ENCODE data around the gene CYP27B1.

The CYP27B1 gene

DNA sequence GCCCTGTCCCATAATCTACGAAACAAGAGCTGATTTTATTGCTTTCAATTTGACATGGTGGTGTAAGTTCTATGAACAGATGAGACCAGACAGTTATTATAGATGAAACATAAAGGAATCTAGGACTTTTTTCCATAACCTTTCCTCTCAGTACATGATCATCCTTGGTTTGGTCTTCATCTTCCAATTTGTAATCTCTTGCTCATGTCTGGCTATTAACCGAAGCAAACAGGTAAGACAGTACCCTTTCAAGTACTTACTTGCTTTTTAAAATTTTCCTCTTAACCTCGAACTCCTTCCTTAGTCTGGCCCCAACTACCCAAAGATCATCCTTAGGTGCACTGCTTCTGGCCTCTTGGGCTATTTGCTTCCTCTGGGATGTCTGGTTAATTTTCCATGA is 20.9 kb downstream of the CYP27B1 start:
- TF ChIP-seq, protein P1, sequence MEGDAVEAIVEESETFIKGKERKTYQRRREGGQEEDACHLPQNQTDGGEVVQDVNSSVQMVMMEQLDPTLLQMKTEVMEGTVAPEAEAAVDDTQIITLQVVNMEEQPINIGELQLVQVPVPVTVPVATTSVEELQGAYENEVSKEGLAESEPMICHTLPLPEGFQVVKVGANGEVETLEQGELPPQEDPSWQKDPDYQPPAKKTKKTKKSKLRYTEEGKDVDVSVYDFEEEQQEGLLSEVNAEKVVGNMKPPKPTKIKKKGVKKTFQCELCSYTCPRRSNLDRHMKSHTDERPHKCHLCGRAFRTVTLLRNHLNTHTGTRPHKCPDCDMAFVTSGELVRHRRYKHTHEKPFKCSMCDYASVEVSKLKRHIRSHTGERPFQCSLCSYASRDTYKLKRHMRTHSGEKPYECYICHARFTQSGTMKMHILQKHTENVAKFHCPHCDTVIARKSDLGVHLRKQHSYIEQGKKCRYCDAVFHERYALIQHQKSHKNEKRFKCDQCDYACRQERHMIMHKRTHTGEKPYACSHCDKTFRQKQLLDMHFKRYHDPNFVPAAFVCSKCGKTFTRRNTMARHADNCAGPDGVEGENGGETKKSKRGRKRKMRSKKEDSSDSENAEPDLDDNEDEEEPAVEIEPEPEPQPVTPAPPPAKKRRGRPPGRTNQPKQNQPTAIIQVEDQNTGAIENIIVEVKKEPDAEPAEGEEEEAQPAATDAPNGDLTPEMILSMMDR (IDR thresholded peaks at IDR 0.05): no peak
- Mint-ChIP-seq H3K36me3 (ENCODE audit: low read depth) (peaks cover 52% of the 10 kb centered on the region), H3K4me3 (peak overlapping the region; percentile 95), H3K9me3 (no peaks in the 10 kb centered on the region), H3K4me1 (peaks cover 33% of the 10 kb centered on the region), H3K27me3 (ENCODE audit: low read depth, poor library complexity) (peaks cover 37% of the 10 kb centered on the region), H3K27ac (no peak overlapping the region)
- DNase-seq: no peak

DNA sequence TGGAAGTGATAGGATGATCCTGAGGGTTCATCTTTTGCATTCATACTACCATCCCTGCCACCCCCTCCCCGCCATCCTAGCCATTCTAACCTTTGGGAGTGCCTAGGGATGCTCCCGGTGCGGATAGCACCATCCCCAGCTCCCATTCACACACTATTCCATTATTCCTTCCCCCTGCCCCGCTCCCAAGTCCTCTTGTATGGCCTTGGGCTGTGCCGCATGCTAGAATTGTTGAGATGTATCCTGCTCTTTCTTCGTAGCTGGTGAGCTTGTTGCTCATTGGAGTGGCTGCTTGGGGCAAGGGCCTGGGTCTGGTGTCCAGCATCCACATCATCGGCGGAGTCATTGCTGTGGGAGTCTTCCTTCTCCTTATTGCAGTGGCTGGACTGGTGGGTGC is 21.4 kb downstream of the CYP27B1 start:
- DNase-seq: no peak
- H3K4me3 Mint-ChIP-seq: peak overlapping the region; percentile 95
- peaks cover 43% of the 10 kb centered on the region for H3K27me3 Mint-ChIP-seq (ENCODE audit: low read depth, poor library complexity)
- H3K27ac Mint-ChIP-seq: peak overlapping the region; percentile 98
- no peaks in the 10 kb centered on the region for H3K9me3 Mint-ChIP-seq
- peaks cover 47% of the 10 kb centered on the region for H3K36me3 Mint-ChIP-seq (ENCODE audit: low read depth)
- peaks cover 27% of the 10 kb centered on the region for H3K4me1 Mint-ChIP-seq
- TF ChIP-seq, protein P1 (IDR thresholded peaks at IDR 0.05): no peak

DNA sequence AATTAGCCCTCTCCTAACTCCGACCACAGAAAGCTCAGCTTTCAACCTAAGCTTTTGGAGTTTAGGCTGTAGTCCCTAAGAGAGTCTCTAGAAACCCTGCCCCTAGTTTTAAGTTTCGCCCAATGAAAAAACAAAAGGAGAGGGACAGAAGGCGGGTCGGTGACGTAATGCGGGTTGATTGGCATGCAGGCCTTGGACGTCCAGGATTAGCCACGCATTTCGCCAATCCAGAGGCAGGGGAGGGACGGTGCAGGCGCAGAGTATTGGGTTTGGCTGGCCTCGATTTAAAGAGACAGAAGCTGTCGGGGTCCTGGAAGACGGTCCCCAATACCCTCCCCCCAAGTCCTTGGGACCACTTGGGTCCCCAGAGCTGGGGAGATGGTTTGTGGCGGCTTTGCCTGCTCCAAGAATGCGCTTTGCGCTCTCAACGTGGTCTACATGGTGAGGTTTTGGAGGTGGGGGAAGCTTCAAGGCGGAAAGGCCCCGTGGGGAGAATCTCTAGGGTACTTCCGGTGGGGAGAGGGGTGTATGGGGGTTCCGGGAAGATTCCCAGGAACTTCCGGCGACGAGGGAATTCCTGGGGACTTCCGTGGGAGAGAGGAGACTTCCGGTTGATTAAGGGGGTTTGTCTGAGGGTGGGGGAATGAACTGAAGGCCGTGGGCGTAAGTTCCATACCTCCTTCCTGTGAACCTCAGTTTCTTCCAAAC is 21.9 kb downstream of the CYP27B1 start, which contains the start of gene TSPAN31:
Gene TSPAN31, plus strand, starts transcription at position 263 of the 708 bp plus-strand sequence. Its CDS starts 116 bp downstream, at position 379.
- TF ChIP-seq, protein P1 (IDR thresholded peaks at IDR 0.05): no peak
- H3K27me3 Mint-ChIP-seq (ENCODE audit: low read depth, poor library complexity): peaks cover 48% of the 10 kb centered on the region
- H3K4me3 Mint-ChIP-seq: peak within 1 kb of the TSS; percentile 95
- H3K4me1 Mint-ChIP-seq: peaks cover 23% of the 10 kb centered on the region
- H3K36me3 Mint-ChIP-seq (ENCODE audit: low read depth): peaks cover 42% of the 10 kb centered on the region
- peak within 1 kb of the TSS; percentile 98 for H3K27ac Mint-ChIP-seq
- DNase-seq: peak; percentile 94
- no peaks in the 10 kb centered on the region for H3K9me3 Mint-ChIP-seq

DNA sequence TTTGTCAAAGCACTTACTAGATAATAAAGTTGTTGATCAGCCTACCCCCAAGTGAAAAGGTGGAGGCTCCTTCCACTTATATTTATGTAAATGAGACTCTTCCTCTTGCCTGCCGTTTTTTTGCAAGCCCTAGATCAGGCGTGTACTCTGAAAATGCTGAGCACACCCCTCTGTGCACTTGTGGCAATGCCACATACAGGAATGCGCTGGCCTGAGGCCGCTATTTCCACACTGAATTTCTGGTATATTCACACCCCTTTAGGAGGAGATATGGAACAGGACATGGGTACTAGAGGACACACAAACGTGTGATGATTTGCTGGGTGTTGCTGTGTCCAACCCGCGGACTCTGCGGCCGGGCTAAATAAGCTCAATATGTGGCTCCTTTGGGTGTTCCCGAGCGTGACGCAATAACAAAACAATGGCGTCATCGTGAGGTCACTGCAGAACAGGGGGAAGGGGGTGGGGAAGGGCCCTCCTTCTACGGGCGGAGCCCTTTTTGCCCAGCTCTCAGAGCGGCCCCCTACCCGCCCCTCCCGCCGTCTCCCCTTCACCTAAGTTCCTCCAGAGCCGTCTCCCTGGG is 22.6 kb downstream of the CYP27B1 start:
- DNase-seq: peak; percentile 72
- peak overlapping the region; percentile 98 for H3K27ac Mint-ChIP-seq
- peaks cover 38% of the 10 kb centered on the region for H3K36me3 Mint-ChIP-seq (ENCODE audit: low read depth)

DNA sequence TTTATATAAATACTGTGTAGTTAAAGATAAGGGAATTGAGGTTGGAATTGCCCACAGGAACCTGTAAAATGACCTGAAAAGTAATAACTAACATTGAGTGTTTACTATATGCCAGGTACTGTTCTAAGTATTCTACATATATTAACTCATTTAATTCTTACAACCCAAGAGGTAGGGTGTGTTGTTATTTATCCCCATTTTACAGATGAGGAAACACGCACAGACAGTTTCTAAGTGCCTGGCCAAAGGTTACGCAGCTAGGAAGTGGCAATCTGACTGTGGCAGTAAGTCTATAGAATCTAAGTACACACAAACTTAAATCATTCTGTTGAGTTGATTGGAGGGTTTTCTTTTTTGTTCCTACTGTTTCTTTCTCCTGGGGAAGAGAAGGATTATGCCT is 23.1 kb downstream of the CYP27B1 start:
- H3K36me3 Mint-ChIP-seq (ENCODE audit: low read depth): peaks cover 33% of the 10 kb centered on the region
- H3K4me3 Mint-ChIP-seq: peak overlapping the region; percentile 95
- H3K4me1 Mint-ChIP-seq: peaks cover 31% of the 10 kb centered on the region
- H3K9me3 Mint-ChIP-seq: no peaks in the 10 kb centered on the region
- no peak overlapping the region for H3K27ac Mint-ChIP-seq
- peaks cover 60% of the 10 kb centered on the region for H3K27me3 Mint-ChIP-seq (ENCODE audit: low read depth, poor library complexity)
- no peak for DNase-seq
- TF ChIP-seq, protein P1 (IDR thresholded peaks at IDR 0.05): no peak

More for the DNA sequence above, 22.6 kb downstream of the CYP27B1 start:
- Mint-ChIP-seq H3K4me1 (peaks cover 26% of the 10 kb centered on the region), H3K27me3 (ENCODE audit: low read depth, poor library complexity) (peaks cover 55% of the 10 kb centered on the region), H3K9me3 (no peaks in the 10 kb centered on the region), H3K4me3 (peak overlapping the region; percentile 95)
- TF ChIP-seq, protein P1 (IDR thresholded peaks at IDR 0.05): no peak
